Erythroblast (primary cell): ENCODE results near the gene LMAN2.
A peak's percentile ranks its signal among the peaks of the same experiment; 100 is the strongest.

Experiments
- GATA1 ChIP-seq: IDR thresholded peaks from 2 replicates; pipeline ENCODE4 v1.6.1; 2011; ENCODE audit warnings: low read depth, mild to moderate bottlenecking, control low read depth, low read length, moderate library complexity
- POLR2A ChIP-seq: IDR thresholded peaks from 2 replicates; pipeline ENCODE4 v1.6.1; 2011; ENCODE audit warnings: mild to moderate bottlenecking, low read length

DNA sequence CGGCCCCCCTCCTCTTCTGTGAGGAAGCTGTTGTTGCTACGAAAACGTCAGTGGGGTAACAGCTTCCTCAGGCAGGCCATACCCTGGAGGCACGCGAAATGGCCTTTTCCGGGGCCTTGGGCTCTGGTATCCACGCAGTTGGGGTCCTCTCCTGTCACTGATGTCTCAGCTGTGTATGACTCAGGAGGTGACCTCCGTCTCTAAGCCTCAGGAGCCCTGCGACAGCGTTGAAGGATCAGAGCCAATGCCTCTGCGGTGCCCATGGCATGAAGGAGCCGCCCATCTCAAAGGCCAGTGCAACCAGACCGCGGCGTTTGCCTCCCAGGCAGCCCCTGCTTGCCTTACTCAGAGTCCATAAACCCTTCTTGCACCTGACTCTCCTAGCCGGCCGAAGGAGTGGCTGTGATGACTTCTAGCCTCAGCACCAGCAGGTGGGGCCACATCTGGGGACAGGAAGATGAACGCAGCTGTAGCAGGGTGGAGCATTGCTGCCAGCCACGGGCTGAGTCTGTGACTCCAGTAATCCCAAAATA is 38.8 kb downstream of the LMAN2 start:
- peak; percentile 77 for TF ChIP-seq POLR2A
- TF ChIP-seq GATA1, result no peak
